A549 (cell line): Measurements from ENCODE around the gene RPL35. TPM values are rescaled to one million over a fixed set of nuclear protein-coding genes. Genes with fewer than 3 reads are reported as not detected.
A peak's percentile ranks its signal among the peaks of the same experiment; 100 is the strongest.

ENCODE experiments used
- ATAC-seq, 2 experiments: fragments of 200-7000 bp in 1 of 2; fragments of >200 bp in 1 of 2; cut with Nextera tagmentation in 1 of 2; cut with Tn5 transposase in 1 of 2; 3 replicates each; pipeline versions ENCODE4 v1.8.0 to v1.9.1; 2018 to 2020; ENCODE audit warnings: mild to moderate bottlenecking in 1 of 2, moderate library complexity in 1 of 2
- CTCF ChIA-PET: fragments of 300-600 bp; sonication (Branson Sonifier 250); formaldehyde crosslinking; extraction: SDS; loops from one replicate; lab custom pipeline; 2021; ENCODE audit warnings: antibody characterized with exemption, inconsistent platforms; lab: Yijun Ruan, JAX
- POLR2A ChIA-PET: fragments of 350-600 bp; formaldehyde crosslinking; extraction: SDS; loops from one replicate; lab custom pipeline; 2021; ENCODE audit warnings: antibody characterized with exemption, inconsistent platforms; lab: Yijun Ruan, JAX
- DNase-seq, 2 experiments: peaks; one replicate each; pipeline versions ENCODE4 v3.0.0 to v3.0.0-alpha.2; 2011 to 2016; ENCODE audit warnings: low read depth in 1 of 2, low spot score in 1 of 2
- FAIRE-seq: peaks from 2 replicates; lab custom pipeline; 2011; peaks lifted over from hg19 to GRCh38; lab: Jason Lieb, UNC
- H3K27ac ChIP-seq, 2 experiments: fragments of >200 bp; sonication (Bioruptor Twin); formaldehyde crosslinking; 3 replicates each; pipeline ENCODE4 v1.5.1; 2016 to 2017
- H3K4me1 ChIP-seq: fragments of >200 bp; sonication (Bioruptor Twin); formaldehyde crosslinking; 3 replicates; pipeline ENCODE4 v1.6.1; 2016
- H3K4me2 ChIP-seq: fragments of >200 bp; sonication (Bioruptor Twin); formaldehyde crosslinking; 3 replicates; pipeline ENCODE4 v1.6.1; 2016
- H3K4me3 ChIP-seq: fragments of >200 bp; sonication (Bioruptor Twin); formaldehyde crosslinking; 3 replicates; pipeline ENCODE4 v1.5.1; 2016
- H3K9me3 ChIP-seq: fragments of >200 bp; sonication (Bioruptor Twin); formaldehyde crosslinking; 3 replicates; pipeline ENCODE4 v1.6.1; 2016
- ATOH8 ChIP-seq: fragments of 250-450 bp; sonication (Bioruptor Pico); IDR thresholded peaks from 2 replicates; pipeline ENCODE4 v1.5.0; 2020; ENCODE audit warnings: low read depth, mild to moderate bottlenecking, moderate library complexity
- BCL3 ChIP-seq: fragments of >200 bp; sonication (Bioruptor Twin); formaldehyde crosslinking; IDR thresholded peaks from 3 replicates; pipeline ENCODE4 v1.6.1; 2016
- BHLHE40 ChIP-seq: IDR thresholded peaks from 2 replicates; pipeline ENCODE4 v1.6.1; 2012; ENCODE audit warnings: low read depth, low read length, inconsistent platforms
- E2F6 ChIP-seq: IDR thresholded peaks from 2 replicates; pipeline ENCODE4 v1.6.1; 2012; ENCODE audit warnings: low read depth, borderline replicate concordance
- FOSB ChIP-seq: fragments of 250-450 bp; sonication (Bioruptor Pico); IDR thresholded peaks from 2 replicates; pipeline ENCODE4 v1.5.0; 2020; ENCODE audit warnings: mild to moderate bottlenecking, moderate library complexity
- FOSL2 ChIP-seq, 2 experiments: fragments of 450-650 bp in 1 of 2; fragments of >200 bp in 1 of 2; sonication (Bioruptor Twin) in 1 of 2; formaldehyde crosslinking; IDR thresholded peaks; 2 replicates each; pipeline versions ENCODE4 v1.5.0 to v1.6.1; 2016 to 2020; ENCODE audit warnings: mild to moderate bottlenecking in 1 of 2, moderate library complexity in 1 of 2
- HDAC2 ChIP-seq: fragments of 200-600 bp; sonication (generic); IDR thresholded peaks from 2 replicates; pipeline ENCODE4 v1.6.1; 2016
- HMGXB4 ChIP-seq: fragments of 250-450 bp; sonication (Bioruptor Pico); IDR thresholded peaks from 2 replicates; pipeline ENCODE4 v1.5.0; 2021; ENCODE audit warnings: mild to moderate bottlenecking, moderate library complexity, borderline replicate concordance
- HOXA7 ChIP-seq: fragments of 250-450 bp; sonication (Bioruptor Pico); IDR thresholded peaks from 2 replicates; pipeline ENCODE4 v1.5.0; 2020; ENCODE audit warnings: mild to moderate bottlenecking, moderate library complexity
- JUN ChIP-seq, 2 experiments: fragments of >200 bp; sonication (Bioruptor Twin); formaldehyde crosslinking; IDR thresholded peaks; 2 replicates in 1 of 2; 3 replicates in 1 of 2; pipeline ENCODE4 v1.6.1; 2016 to 2017
- MAX ChIP-seq: IDR thresholded peaks from 2 replicates; pipeline ENCODE4 v1.6.1; 2012
- MYC ChIP-seq: IDR thresholded peaks from 2 replicates; pipeline ENCODE4 v1.6.1; 2012; ENCODE audit warnings: mild to moderate bottlenecking, inconsistent platforms, low read length, improper control_type of control experiment, borderline replicate concordance
- PBX3 ChIP-seq: IDR thresholded peaks from 2 replicates; pipeline ENCODE4 v1.6.1; 2012
- PHF8 ChIP-seq: fragments of 200-600 bp; sonication (generic); IDR thresholded peaks from 2 replicates; pipeline ENCODE4 v1.6.1; 2016; ENCODE audit warnings: low read depth, mild to moderate bottlenecking, antibody characterized with exemption, moderate library complexity, borderline replicate concordance
- POLR2A ChIP-seq: IDR thresholded peaks from 2 replicates; pipeline ENCODE4 v1.6.1; 2012; ENCODE audit warnings: mild to moderate bottlenecking, low read length
- RCOR1 ChIP-seq: fragments of 150-350 bp; IDR thresholded peaks from 2 replicates; pipeline ENCODE4 v1.6.1; 2014; ENCODE audit warnings: antibody characterized with exemption, low read length, low read depth
- RNF2 ChIP-seq: fragments of 200-600 bp; sonication (generic); IDR thresholded peaks from 2 replicates; pipeline ENCODE4 v1.6.1; 2016; ENCODE audit warnings: low read depth, mild to moderate bottlenecking, antibody characterized with exemption, moderate library complexity, borderline replicate concordance
- SREBF2 ChIP-seq: fragments of 450-650 bp; IDR thresholded peaks from 2 replicates; pipeline ENCODE4 v1.6.1; 2014; ENCODE audit warnings: mild to moderate bottlenecking, moderate library complexity
- TFCP2L1 ChIP-seq: fragments of 250-450 bp; sonication (Bioruptor Pico); IDR thresholded peaks from 2 replicates; pipeline ENCODE4 v1.5.0; 2021; ENCODE audit warnings: mild to moderate bottlenecking
- USF2 ChIP-seq: fragments of 450-650 bp; IDR thresholded peaks from 2 replicates; pipeline ENCODE4 v1.6.1; 2014; ENCODE audit warnings: antibody characterized with exemption
- whole genome bisulfite sequencing: methylation state at CpG from one replicate; pipeline ENCODE4 v1.1.6; 2017; ENCODE audit errors: missing lambda C conversion rate; 5-methylcytosine and 5-hydroxymethylcytosine counted together
- polyA minus RNA-seq: library from RNA; depleted of rRNA, polyadenylated mRNA; stranded (reverse); fragments of >200 nt; gene quantifications from 2 replicates; pipeline ENCODE4 v1.2.3, GENCODE V29; 2011; rRNA and poly(A)+ RNA removed
- polyA plus RNA-seq, 4 experiments: library from polyadenylated mRNA; depleted of rRNA in 3 of 4; stranded (reverse); fragments of >200 nt; fragmentation: RNase III in 1 of 4; extraction: RNeasy Plus Mini Kit Qiagen cat#74134 plus additional on column Dnase treatment in 1 of 4; gene quantifications; 2 replicates in 3 of 4; 3 replicates in 1 of 4; pipeline ENCODE4 v1.2.3, GENCODE V29; 2011 to 2017

Gene RPL35
- polyA plus RNA-seq (2011; rRNA removed) (3,076 and 3,452 TPM in 2 replicates), polyA plus RNA-seq (2017; fragmentation: RNase III; extraction: RNeasy Plus Mini Kit Qiagen cat#74134 plus additional on column Dnase treatment) (2,179 to 2,449 TPM (median 2,307 TPM) in 3 replicates), polyA minus RNA-seq (258 and 279 TPM in 2 replicates)
- polyA plus RNA-seq (2012; cell fraction: cytosol; rRNA removed): 3,719 and 4,748 TPM in 2 replicates
- polyA plus RNA-seq (2012; cell fraction: nucleus; rRNA removed): 1,546 and 2,457 TPM in 2 replicates

GRCh38 chr9:124861342-124862229, at the start of gene RPL35, which contains the start of gene ARPC5L:
Gene RPL35, minus strand, starts transcription at chr9:124861957. Its CDS starts 45 bp downstream, at chr9:124861912.
Gene ARPC5L, plus strand, starts transcription at chr9:124862130. Its CDS starts 7,161 bp downstream, at chr9:124869291.
- ChIA-PET CTCF (interaction anchor here (0.7 to 43.0 kb wide), 11 partner anchors 9 to 512 kb away, joined by 3 to 2512 read pairs (median 4); partner anchors contain the start of genes NR6A1, OLFML2A and WDR38), POLR2A (interaction anchor here (0.5 to 2.3 kb wide), 15 partner anchors 8 to 438 kb away, joined by 3 to 29 read pairs (median 4); partner anchors contain the start of genes HSPA5, NR6A1, OLFML2A and SCAI)
- H3K4me1 ChIP-seq: peaks cover 48% of the 10 kb centered on the region
- TF ChIP-seq BHLHE40: peak; percentile 69
- peak; percentile 93 for TF ChIP-seq MYC
- TF ChIP-seq BCL3: peak; percentile 91
- TF ChIP-seq FOSL2 (IDR thresholded peaks at IDR 0.05): no peak
- peak; percentile 33; the same call in 1 of the 2 replicates for TF ChIP-seq FOSL2 (CRISPR knock-in tag; IDR thresholded peaks at IDR 0.05)
- 0 out of 2 replicates have a peak, but pooled peaks have one; percentile 17 for TF ChIP-seq FOSB (CRISPR knock-in tag)
- no peak for TF ChIP-seq HOXA7 (CRISPR knock-in tag)
- no peak for TF ChIP-seq HDAC2
- TF ChIP-seq USF2: peak; percentile 26; the same call in 1 of the 2 replicates
- peak; percentile 65; the same call in 1 of the 2 replicates for TF ChIP-seq PHF8
- TF ChIP-seq POLR2A: peak; percentile 86
- peak; percentile 96 to 99 for TF ChIP-seq JUN (IDR thresholded peaks at IDR 0.05)
- TF ChIP-seq SREBF2: no peak
- TF ChIP-seq E2F6: peak; percentile 43; the same call in 1 of the 2 replicates
- peak; percentile 64 for TF ChIP-seq PBX3
- no peak for TF ChIP-seq RCOR1
- peak; percentile 30; the same call in 1 of the 2 replicates for TF ChIP-seq HMGXB4 (CRISPR knock-in tag)
- peak; percentile 93 for TF ChIP-seq MAX
- TF ChIP-seq TFCP2L1: peak; percentile 70; the same call in 1 of the 2 replicates
- TF ChIP-seq RNF2: no peak
- no peak for TF ChIP-seq ATOH8 (CRISPR knock-in tag)
- ATAC-seq: peak; percentile 92 to 94
- WGBS: 4% methylated on average over 42 of the region's 92 CpGs
- no peaks in the 10 kb centered on the region for H3K9me3 ChIP-seq
- peak within 1 kb of the TSS; percentile 96 for H3K4me2 ChIP-seq
- H3K4me3 ChIP-seq: peak within 1 kb of the TSS; percentile 85
- no peak for FAIRE-seq
- peak within 1 kb of the TSS; percentile 89 to 93 for H3K27ac ChIP-seq
- DNase-seq: peak; percentile 94 to 95
